ENCODE measurements around the gene CATSPERZ.
"Not testable (repeated sequence)": the region's sequence is repeated elsewhere in the genome, so short reads cannot be mapped to it uniquely, and the experiment has no call there.

Gene CATSPERZ

DNA sequence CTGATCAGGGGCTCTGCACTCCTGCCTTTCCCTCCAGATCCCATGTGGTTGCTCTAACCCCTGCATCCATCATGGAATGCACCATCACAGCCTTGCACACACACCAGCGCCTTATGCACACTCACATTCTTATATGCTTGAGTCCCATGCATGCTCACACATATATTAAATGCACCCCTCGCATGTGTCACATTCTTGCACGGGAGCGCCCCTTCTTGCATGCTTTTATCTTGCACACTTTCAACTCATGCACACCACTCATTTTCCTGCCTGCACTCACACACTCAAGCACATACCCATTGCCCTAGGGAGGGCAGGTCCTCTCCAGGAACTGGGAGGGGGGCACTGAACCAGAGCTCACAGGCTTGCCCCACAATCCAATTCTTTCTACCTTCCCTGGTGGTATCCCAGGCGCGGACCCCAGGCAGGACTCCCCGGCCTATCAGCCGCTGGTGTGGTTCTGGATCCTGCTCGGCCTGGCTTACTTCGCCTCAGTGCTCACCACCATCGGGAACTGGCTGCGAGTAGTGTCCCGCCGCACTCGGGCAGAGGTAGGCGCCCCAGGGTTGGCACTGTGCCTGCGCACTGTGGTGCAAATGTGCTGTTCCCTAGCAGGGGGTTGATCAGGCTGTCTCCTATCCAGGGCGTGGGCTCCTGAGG is 2.3 kb upstream of the CATSPERZ start:
- no peak for DNase-seq

DNA sequence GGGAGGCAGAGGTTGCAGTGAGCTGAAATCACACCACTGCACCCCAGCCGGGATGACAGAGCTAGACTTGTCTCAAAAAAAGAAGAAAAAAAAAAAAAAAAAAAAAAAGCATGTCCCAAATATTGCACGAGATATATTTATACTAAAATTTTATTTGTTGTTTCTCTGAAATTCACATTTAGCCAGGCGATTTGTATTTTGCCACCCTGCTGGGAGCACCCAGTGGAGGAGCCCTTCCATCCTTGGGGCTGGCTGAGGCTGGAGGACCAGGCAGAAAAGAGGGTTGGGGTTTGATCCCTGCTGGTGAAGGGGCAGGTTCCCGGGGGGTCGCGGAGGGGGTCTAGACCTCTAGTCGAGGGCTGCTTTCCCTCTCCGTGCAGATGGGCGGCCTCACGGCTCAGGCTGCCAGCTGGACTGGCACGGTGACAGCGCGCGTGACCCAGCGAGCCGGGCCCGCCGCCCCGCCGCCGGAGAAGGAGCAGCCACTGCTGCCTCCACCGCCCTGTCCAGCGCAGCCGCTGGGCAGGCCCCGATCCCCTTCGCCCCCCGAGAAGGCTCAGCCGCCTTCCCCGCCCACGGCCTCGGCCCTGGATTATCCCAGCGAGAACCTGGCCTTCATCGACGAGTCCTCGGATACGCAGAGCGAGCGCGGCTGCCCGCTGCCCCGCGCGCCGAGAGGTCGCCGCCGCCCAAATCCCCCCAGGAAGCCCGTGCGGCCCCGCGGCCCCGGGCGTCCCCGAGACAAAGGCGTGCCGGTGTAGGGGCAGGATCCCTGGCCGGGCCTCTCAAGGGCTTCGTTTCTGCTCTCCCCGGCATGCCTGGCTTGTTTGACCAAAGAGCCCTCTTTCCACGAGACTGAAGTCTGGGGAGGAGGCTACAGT is 952 bp upstream of the CATSPERZ start:
- DNase-seq, result peak in 52 of 58 donors; percentile 21 to 77 (median 60)

DNA sequence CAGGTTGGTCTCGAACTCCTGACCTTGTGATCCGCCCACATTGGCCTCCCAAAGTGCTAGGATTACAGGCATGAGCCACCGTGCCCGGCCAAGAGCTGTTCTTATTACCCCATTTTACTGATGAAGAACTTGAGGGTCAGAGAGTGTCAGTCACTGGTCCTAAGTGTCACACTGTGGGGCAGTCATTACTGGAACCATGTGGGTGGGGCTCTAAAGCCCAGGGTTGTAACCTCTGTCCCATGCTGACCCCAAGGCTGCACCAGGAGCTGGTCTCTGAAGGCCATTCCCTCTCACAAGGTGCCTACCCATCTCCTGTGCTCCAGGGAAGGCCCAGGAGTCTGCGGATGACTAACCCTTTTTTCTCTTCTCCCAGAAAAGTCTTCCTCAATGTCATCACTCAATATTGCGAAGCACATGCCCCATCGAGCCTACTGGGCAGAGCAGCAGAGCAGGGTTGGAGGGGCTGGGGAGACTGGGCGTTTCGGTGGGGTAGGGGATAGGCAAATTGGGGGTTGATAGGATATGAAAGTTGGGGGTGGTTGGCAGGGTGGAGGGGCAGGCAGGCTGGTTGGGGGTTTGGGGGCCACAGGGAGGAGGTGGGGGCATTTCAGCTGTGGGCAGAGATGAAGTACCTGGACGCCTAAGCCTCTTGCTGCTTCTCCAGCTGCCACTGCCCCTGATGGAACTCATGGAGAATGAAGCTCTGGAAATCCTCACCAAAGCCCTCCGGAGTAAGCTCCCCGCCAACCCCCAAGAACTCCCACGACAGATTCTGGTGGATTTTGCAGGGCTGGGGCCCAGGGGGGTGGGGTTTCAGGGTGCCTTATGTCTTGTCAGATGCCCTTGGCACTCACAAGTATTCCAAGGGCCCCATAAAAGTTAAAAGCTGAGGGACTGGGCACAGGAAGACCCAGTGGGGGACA is 3.2 kb downstream of the CATSPERZ start:
- no peak for DNase-seq

DNA sequence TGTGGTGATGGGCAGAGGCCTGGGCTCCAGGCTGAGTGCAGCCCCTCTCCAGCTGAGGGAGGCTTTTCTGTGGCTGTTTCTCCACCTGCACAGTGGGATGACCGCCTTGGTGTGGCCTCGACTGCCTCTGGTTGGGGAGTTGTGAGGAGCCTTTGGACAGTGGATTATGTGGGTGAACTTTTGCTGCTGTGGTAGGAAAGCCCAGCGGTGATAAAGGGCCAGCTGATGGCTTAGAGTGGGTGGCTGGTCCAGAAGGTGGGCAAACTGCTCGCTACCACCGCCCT is 3.8 kb downstream of the CATSPERZ start:
- DNase-seq, result no peak

DNA sequence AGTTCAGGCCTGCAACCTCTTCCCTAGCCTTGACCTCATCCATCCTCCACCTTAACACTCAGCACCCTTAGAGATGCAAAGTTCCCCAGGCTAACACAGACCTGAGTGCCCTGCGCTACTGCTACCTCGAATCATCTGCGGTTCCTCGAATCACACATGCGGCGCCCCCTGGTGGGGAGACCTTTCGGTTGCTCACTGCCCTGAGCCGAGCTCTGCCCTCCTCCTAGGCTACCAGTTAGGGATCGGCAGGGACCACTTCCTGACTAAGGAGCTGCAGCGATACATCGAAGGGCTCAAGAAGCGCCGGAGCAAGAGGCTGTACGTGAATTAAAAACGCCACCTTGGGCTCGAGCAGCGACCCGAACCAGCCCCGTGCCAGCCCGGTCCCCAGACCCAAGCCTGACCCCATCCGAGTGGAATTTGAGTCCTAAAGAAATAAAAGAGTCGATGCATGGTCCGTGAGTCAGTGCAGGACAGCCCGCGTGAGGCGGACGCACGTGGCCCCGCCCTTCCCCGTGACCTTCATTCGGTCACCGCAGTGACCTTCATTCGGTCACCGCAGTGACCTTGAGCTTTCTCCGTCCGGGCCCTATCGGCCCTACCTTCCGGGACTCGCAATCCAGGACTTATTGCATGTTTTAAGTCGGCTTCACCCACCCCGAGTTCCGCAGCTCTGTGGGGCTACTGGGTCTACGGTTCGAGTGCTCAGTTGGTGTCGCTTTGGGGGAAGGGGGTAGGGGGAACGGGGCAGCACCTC is 4.3 kb downstream of the CATSPERZ start:
- DNase-seq, result peak in 56 of 58 donors; percentile 37 to 97 (median 78)

DNA sequence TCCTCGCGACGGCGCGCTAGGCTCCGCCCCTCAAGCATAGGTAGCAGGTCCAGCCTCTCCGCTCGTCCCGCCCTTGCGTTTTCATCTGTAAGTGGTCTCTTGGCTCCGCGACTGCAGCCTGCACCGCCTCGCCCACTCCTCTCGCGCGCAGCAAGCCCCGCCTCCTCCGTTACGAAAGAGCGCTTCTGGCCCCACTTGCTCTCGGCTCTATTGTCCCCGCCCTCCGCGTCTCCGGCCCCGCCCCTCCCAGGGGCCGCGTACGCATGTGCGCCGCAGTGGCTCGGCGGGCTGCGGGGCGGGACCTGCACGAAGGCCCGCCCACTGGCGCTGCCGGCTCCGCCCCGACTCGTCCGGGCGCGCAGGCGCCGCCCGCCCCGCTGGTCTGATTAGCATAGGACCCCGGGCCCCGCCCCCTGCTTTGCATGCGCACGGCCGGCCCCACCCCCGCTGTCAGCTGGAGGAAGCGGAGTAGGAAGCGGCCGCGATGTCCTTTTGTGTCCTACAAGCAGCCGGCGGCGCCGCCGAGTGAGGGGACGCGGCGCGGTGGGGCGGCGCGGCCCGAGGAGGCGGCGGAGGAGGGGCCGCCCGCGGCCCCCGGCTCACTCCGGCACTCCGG is 5.0 kb downstream of the CATSPERZ start, which contains the start of gene ESRRA:
Gene ESRRA, plus strand, starts transcription at position 450 of the 616 bp plus-strand sequence. CDS start 1,656 bp downstream, outside the sequence.
- peak; percentile 81 to 100 (median 99) for DNase-seq

DNA sequence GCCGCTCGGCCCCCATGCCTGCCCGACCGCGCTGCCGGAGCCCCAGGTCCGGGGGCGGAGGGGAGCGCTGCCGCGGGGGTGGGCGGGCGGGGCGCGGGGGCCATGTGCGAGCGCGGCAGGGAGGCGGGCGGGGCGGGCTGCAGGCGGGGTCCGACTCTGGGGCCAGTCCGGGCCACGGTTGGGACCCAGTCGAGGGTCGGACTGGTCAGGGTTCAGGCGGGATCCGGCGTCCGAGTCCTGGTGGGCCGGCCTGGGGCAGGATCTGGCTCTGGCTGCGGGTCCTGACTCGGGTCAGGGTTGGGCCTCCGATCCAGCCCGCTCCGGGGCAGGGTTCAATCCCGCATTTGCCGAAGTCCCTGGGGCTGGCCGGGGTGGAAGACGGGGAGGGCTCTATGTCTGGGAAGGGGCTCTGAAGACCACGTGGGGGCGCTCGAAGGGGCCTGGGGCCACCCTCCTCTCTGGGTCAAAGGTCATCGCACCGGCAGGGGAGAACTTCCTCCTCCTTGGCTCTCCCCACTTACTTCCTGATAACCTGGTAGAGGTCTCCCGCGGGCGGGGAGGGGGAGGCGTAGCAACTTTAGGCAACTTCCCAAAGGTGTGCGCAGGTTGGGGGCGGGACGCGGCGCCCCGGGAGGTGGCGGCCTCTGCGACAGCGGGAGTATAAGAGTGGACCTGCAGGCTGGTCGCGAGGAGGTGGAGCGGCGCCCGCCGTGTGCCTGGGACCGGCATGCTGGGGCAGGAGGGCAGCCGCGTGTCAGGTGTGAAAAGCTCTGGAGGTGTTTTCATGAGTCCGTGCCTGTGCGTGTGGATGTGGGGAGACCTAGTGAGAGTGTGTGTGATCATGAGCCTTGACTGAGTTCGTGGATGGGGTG is 5.8 kb downstream of the CATSPERZ start:
- peak in 46 of 58 donors; percentile 16 to 75 (median 58) for DNase-seq

DNA sequence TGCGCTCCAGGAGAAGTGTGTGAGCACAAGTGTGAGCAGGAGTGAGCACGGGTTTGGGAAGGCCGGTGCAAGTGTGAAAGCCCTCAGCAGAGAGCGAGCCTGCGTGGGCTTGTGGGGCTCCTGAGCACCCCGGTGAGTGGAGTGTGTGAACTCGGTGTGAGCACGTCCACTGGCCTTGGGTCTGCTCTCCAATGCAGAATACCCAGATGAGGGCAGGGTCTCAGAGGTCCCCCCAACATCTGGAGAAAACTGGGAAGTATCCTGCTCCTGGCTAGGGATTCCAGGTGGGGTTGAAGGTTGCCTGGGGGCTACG is 6.4 kb downstream of the CATSPERZ start:
- no peak for DNase-seq

DNA sequence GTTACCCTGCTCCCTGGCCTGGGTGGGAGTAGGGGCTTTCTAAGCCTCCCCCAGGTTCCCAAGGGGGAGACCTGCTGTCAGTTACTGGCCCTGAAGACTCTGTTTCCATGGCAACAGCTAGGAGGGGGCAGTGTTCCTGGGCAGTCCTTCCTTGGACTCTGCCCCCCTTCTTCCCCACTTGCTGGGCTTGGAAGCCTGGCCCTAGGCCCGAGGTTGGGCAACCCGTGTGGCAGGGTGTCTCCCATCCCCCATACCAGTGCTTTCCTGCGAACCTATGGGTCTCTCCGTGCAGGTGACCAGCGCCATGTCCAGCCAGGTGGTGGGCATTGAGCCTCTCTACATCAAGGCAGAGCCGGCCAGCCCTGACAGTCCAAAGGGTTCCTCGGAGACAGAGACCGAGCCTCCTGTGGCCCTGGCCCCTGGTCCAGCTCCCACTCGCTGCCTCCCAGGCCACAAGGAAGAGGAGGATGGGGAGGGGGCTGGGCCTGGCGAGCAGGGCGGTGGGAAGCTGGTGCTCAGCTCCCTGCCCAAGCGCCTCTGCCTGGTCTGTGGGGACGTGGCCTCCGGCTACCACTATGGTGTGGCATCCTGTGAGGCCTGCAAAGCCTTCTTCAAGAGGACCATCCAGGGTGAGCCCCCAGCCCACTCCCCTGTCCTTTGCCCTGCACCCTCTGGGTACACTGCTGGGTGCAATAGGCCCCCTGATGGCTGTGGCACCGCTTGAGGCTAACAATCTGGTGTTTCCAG is 6.9 kb downstream of the CATSPERZ start:
- DNase-seq, result peak in 7 of 58 donors; percentile 21 to 46 (median 28)

DNA sequence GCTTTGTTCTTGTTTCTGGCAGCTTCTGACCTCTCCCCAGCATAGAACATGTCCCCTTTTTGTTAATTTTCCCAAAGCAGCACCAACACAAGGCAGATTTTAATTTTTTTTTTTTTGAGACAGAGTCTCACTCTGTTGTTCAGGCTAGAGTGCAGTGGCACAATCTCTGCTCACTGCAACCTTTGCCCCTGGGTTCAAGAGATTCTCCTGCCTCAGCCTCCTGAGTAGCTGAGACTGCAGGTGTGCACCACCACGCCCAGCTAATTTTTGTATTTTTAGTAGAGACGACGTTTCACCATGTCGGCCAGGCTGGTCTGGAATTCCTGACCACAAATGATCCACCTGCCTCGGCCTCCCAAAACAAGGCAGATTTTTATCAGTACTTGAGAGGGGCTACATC is 7.6 kb downstream of the CATSPERZ start:
- DNase-seq, result not testable (repeated sequence)

DNA sequence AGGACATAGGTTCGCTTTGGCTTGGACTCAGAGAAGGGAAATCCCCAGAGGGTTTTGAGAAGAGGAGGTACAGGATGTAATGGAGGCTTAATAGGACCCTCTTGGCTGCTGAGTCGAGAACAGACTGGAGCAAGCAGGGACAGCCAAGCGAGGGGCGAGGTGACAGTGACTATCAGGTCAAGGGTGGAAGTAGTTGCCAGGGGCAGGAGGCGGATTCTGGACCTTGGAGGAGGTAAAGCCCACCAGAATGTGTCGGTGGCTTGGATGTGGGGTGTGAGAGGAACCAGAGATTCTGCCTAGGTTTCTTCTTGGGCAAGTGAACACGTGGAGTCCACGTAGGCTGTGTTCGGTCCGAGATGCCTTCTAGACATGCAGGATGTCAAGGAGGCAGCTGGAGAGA is 12.8 kb downstream of the CATSPERZ start:
- no peak for DNase-seq

DNA sequence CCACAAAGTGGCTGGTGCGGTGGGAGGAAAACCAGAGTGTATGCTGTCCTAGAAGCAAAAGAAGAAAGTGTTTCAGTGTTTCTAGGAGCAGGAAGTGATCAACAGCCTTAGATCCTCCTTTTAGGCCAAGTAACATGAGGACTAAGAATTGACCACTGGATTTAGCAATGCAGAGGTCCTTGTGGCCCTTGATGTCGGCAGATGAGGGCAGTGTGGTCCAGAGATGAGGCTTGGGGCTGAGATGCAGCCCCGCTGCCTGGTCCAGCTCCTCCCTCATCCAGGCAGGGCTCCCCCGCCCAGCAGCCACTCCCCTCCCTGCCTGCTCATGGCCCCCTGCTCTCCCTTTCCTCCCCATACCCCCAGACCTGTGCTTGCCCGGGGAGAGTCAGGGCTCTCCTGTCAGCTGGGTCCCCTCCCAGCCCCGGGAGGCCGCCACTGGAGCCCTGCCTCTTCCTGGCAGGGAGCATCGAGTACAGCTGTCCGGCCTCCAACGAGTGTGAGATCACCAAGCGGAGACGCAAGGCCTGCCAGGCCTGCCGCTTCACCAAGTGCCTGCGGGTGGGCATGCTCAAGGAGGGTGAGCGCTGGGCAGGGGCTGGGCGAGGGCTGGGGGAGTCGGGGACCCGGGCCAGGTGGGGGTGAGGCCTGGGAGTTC is 13.5 kb downstream of the CATSPERZ start:
- DNase-seq, result peak in 11 of 58 donors; percentile 7 to 47 (median 37)

DNA sequence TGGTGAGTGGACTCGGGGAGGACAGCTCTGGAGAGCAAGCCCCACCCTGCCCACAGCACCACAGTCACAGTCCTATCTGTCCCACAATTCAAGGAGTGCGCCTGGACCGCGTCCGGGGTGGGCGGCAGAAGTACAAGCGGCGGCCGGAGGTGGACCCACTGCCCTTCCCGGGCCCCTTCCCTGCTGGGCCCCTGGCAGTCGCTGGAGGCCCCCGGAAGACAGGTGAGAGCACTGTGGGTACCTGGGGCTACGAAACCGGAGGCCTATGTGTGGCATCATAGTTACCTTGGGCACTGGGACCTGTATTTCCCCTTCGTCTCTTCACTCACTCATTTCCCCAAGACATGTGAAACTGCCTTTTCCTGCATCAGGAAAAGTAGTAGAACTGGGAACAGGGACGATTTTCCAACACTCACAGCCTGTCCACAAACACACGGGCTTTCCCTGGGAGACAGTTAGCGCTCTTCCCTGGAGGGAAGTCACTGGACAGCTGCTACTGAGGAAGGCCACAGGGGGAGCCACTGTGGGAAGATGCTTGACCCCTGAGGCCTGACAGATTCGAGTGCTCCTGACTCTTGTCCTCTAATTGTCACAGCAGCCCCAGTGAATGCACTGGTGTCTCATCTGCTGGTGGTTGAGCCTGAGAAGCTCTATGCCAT is 14.1 kb downstream of the CATSPERZ start:
- no peak for DNase-seq

DNA sequence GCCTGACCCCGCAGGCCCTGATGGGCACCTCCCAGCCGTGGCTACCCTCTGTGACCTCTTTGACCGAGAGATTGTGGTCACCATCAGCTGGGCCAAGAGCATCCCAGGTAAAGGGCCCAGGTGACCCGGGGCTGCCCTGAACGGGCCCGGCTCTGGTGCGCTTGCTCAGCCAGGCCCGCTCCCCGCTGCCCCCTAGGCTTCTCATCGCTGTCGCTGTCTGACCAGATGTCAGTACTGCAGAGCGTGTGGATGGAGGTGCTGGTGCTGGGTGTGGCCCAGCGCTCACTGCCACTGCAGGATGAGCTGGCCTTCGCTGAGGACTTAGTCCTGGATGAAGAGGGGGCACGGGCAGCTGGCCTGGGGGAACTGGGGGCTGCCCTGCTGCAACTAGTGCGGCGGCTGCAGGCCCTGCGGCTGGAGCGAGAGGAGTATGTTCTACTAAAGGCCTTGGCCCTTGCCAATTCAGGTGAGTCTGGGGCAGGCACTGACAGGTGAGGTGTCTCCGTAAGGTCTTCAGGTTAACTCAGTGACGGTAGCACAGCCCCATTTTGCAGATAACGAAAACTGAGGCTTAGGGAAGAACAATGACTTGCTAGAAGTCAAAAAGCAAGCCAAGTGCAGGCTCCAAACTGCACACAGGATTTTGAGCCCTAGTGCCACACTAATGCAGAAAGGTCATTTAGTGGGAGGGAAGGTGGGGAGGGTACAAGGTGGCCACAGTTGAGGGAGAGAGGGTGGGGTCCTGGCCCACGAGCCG is 14.8 kb downstream of the CATSPERZ start:
- DNase-seq, result no peak

DNA sequence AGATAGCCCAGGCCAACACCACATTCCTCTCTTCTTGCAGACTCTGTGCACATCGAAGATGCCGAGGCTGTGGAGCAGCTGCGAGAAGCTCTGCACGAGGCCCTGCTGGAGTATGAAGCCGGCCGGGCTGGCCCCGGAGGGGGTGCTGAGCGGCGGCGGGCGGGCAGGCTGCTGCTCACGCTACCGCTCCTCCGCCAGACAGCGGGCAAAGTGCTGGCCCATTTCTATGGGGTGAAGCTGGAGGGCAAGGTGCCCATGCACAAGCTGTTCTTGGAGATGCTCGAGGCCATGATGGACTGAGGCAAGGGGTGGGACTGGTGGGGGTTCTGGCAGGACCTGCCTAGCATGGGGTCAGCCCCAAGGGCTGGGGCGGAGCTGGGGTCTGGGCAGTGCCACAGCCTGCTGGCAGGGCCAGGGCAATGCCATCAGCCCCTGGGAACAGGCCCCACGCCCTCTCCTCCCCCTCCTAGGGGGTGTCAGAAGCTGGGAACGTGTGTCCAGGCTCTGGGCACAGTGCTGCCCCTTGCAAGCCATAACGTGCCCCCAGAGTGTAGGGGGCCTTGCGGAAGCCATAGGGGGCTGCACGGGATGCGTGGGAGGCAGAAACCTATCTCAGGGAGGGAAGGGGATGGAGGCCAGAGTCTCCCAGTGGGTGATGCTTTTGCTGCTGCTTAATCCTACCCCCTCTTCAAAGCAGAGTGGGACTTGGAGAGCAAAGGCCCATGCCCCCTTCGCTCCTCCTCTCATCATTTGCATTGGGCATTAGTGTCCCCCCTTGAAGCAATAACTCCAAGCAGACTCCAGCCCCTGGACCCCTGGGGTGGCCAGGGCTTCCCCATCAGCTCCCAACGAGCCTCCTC is 15.7 kb downstream of the CATSPERZ start:
- DNase-seq, result not testable (repeated sequence)

Measured in anterior cingulate cortex (tissue), 58 donors.